Left ventricle myocardium inferior (tissue), 1 donor: ENCODE measurements around the gene CCDC183. TPM values are rescaled to one million over a fixed set of nuclear protein-coding genes. Genes with fewer than 3 reads are reported as not detected.

Source experiments
- DNase-seq: peaks from one replicate; pipeline ENCODE4 v3.0.0-alpha.2; 2020
- H3K27ac ChIP-seq: fragments of 200-600 bp; replicated peaks from 2 replicates; pipeline ENCODE4 v1.8.0; 2021
- H3K27me3 ChIP-seq: fragments of 200-600 bp; 2 replicates; pipeline ENCODE4 v1.8.0; 2021; ENCODE audit warnings: low read depth
- H3K36me3 ChIP-seq: fragments of 200-600 bp; 2 replicates; pipeline ENCODE4 v1.8.0; 2021
- H3K4me1 ChIP-seq: fragments of 200-600 bp; 2 replicates; pipeline ENCODE4 v1.8.0; 2021
- H3K4me3 ChIP-seq: fragments of 200-600 bp; 2 replicates; pipeline ENCODE4 v1.8.0; 2021; ENCODE audit warnings: mild to moderate bottlenecking, moderate library complexity
- H3K9me3 ChIP-seq: fragments of 200-600 bp; replicated peaks from 2 replicates; pipeline ENCODE4 v1.8.0; 2021
- CTCF ChIP-seq: fragments of 200-600 bp; IDR thresholded peaks from 2 replicates; pipeline ENCODE4 v1.8.0; 2021; ENCODE audit warnings: antibody characterized with exemption, mild to moderate bottlenecking, borderline replicate concordance
- intact Hi-C: fragments of 100-400 bp; cut with micrococcal nuclease; formaldehyde crosslinking; loops from one replicate; pipeline ENCODE4 v1.11.0; 2022
- total RNA-seq: library from RNA; stranded (reverse); fragmentation: NEBNext Ultra II Directional; extraction: Animal tissue kit (Norgen Biotek cat#: 25700); gene quantifications from one replicate; pipeline ENCODE4 v1.2.1, GENCODE V29; 2021
- donor health status: DM: no; HTN: yes; CAD: no; lungs with severe emphysema.

The CCDC183 gene
- total RNA-seq, 1 donor from 2014 or later, result 2.1 TPM

- peaks cover 60% of the 10 kb centered on the region for H3K4me1 ChIP-seq
- intact Hi-C loops, result no loop called here
Observed at GRCh38 chr9:136849960-136850865, 54.1 kb downstream of the CCDC183 start.

GRCh38 chr9:136850866-136851775 is 55.0 kb downstream of the CCDC183 start:
- Histone ChIP-seq H3K27me3 (peaks cover 12% of the 10 kb centered on the region), H3K36me3 (peaks cover 20% of the 10 kb centered on the region), H3K4me3 (peak overlapping the region; percentile 89), H3K9me3 (no peaks in the 10 kb centered on the region), H3K4me1 (peaks cover 55% of the 10 kb centered on the region), H3K27ac (peak overlapping the region; percentile 98)
- peak; percentile 15 for DNase-seq
- TF ChIP-seq CTCF, result no peak
- intact Hi-C loops, result no loop called here

More at GRCh38 chr9:136849960-136850865, 54.1 kb downstream of the CCDC183 start:
- Histone ChIP-seq H3K27me3 (peaks cover 20% of the 10 kb centered on the region), H3K27ac (peak overlapping the region; percentile 98), H3K4me3 (peak overlapping the region; percentile 89), H3K9me3 (no peaks in the 10 kb centered on the region), H3K36me3 (peaks cover 20% of the 10 kb centered on the region)
- no peak for DNase-seq
- no peak for TF ChIP-seq CTCF

- no peak for TF ChIP-seq CTCF
- intact Hi-C loops, result no loop called here
- DNase-seq, result peak; percentile 38
Observed at GRCh38 chr9:136851941-136852663, 56.0 kb downstream of the CCDC183 start, which contains the start of gene MAMDC4. Gene MAMDC4 (plus strand): TSS chr9:136852346. CDS start chr9:136852417, 71 bp downstream.

GRCh38 chr9:136852664-136853595 is 56.8 kb downstream of the CCDC183 start:
- DNase-seq, result peak; percentile 18
- intact Hi-C loops, result no loop called here
- no peak for TF ChIP-seq CTCF
- H3K27ac ChIP-seq, result peak overlapping the region; percentile 98
- peaks cover 40% of the 10 kb centered on the region for H3K4me1 ChIP-seq
- H3K36me3 ChIP-seq, result peaks cover 20% of the 10 kb centered on the region
- H3K27me3 ChIP-seq, result no peaks in the 10 kb centered on the region
- no peaks in the 10 kb centered on the region for H3K9me3 ChIP-seq
- H3K4me3 ChIP-seq, result no peak overlapping the region

More at GRCh38 chr9:136851941-136852663, 56.0 kb downstream of the CCDC183 start, which contains the start of gene MAMDC4:
- no peaks in the 10 kb centered on the region for H3K9me3 ChIP-seq
- H3K4me1 ChIP-seq, result peaks cover 46% of the 10 kb centered on the region
- peak within 1 kb of the TSS; percentile 98 for H3K27ac ChIP-seq
- H3K36me3 ChIP-seq, result peaks cover 20% of the 10 kb centered on the region
- H3K4me3 ChIP-seq, result peak within 1 kb of the TSS; percentile 89
- H3K27me3 ChIP-seq, result peaks cover 3% of the 10 kb centered on the region
